Stimulated activated CD8-positive, alpha-beta memory T cell treated with anti-CD3 and anti-CD28 coated beads, Interleukin-7, amount 100 ng/mL, for 48 hours (primary cell): ENCODE measurements around the gene SPEG.
A peak's percentile ranks its signal among the peaks of the same experiment; 100 is the strongest.

ENCODE experiments used
- DNase-seq, 2 donors: peaks; one replicate each; pipeline ENCODE4 v3.0.0-alpha.2; 2020; ENCODE audit warnings: low read depth in 1 of 2; ENCODE audit errors: extremely low read depth in 1 of 2

The SPEG gene

DNA sequence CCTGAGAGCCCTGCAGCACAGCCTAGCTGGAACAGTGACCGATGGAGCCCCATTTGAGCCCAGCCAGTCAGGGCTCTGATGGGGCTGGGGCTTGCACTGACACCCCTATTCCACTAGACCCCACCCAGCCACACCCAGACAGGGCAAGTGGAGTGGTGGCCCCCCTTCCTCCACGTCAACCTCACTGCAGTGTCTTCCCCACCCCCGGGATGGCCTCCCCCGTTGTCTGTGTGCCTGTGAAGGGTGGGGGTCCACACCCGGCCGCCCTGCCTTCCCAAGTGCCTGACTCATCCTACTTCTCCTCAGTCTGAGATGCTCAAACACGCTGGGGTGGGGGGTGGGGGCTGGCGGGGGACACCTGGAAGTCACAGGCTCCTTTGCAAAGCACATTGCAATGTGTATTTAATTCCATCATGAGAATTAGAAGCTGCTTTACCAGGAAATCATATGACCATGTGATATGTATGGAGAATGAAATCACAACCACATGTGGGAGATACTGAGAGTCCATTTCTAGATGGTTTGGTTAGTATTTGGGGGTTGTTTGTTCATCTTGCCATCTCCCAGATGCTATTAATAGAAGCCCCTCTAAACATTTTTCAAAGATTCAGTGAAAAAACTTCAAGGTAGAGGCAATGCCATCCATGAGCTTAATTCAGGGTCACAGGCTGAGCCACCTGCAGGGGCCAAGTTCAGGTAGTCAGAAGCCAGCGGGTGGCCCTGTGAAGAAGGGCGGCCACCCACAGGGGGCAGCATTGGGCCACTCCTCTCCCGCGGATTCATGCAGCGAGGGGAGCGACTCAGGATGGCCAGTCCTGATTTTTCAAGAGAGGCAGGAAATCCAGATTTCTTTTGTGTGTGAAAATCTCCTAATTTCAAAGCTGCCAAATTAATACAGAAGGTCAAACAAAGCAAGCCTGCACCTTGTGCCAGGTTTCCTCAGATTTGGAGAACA, 41.3 kb downstream of the SPEG start:
- DNase-seq = peak; percentile 33 to 36

DNA sequence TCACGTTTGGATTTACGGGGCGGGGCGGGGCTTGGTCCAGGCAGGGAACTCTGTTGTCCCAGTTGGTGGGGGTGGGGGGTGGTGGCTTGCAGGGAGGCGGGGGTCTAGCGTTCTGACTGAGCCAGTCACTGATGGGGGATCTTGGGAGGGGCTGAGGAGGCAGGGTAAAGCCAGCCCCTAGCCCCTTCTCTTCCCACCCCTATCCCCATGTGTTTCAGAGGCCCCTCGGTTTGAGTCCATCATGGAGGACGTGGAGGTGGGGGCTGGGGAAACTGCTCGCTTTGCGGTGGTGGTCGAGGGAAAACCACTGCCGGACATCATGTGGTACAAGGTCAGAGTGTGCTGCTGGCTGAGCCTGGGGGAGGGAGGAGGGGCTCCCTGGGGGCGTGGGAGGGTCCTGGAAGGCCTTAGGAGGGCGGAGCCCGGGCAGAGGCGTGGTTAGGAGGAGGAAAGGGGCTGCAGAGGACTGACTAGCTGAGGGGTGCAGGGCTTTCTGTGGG, 42.1 kb downstream of the SPEG start:
- DNase-seq = no peak

- DNase-seq = no peak
Observed at GRCh38 chr2:219477179-219477578, 42.5 kb downstream of the SPEG start.

GRCh38 chr2:219477815-219478214, 43.2 kb downstream of the SPEG start:
- DNase-seq = no peak

- DNase-seq = no peak
Observed at GRCh38 chr2:219478916-219479315, 44.3 kb downstream of the SPEG start.

- no peak for DNase-seq
Observed at GRCh38 chr2:219480004-219480403, 45.4 kb downstream of the SPEG start.

DNA sequence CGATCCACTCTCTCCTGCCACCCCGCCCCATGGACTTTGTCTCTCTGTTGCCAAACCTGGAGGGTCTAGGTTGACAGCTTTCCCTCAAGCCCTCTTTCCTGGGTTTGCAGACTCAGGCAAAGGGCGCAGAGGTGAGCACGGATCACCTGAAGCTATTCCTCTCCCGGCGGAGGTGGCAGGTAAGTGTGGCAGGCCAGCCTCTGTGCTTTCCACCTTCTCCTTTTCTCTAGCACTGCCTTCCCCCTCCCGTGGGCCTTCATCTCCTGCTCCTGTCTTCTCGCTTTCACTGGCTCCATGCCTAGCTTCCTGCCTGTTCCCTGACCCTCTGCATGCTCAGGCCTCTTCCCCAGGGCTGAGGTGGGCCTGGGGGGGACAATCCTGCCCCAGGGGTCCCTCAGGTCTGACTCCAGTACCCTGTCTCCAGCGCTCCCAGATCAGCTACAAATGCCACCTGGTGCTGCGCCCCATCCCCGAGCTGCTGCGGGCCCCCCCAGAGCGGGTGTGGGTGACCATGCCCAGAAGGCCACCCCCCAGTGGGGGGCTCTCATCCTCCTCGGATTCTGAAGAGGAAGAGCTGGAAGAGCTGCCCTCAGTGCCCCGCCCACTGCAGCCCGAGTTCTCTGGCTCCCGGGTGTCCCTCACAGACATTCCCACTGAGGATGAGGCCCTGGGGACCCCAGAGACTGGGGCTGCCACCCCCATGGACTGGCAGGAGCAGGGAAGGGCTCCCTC, 48.2 kb downstream of the SPEG start:
- no peak for DNase-seq

DNA sequence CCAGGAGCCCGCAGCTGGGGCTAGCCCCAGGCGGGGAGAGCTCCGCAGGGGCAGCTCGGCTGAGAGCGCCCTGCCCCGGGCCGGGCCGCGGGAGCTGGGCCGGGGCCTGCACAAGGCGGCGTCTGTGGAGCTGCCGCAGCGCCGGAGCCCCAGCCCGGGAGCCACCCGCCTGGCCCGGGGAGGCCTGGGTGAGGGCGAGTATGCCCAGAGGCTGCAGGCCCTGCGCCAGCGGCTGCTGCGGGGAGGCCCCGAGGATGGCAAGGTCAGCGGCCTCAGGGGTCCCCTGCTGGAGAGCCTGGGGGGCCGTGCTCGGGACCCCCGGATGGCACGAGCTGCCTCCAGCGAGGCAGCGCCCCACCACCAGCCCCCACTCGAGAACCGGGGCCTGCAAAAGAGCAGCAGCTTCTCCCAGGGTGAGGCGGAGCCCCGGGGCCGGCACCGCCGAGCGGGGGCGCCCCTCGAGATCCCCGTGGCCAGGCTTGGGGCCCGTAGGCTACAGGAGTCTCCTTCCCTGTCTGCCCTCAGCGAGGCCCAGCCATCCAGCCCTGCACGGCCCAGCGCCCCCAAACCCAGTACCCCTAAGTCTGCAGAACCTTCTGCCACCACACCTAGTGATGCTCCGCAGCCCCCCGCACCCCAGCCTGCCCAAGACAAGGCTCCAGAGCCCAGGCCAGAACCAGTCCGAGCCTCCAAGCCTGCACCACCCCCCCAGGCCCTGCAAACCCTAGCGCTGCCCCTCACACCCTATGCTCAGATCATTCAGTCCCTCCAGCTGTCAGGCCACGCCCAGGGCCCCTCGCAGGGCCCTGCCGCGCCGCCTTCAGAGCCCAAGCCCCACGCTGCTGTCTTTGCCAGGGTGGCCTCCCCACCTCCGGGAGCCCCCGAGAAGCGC, 49.1 kb downstream of the SPEG start:
- DNase-seq = no peak

DNA sequence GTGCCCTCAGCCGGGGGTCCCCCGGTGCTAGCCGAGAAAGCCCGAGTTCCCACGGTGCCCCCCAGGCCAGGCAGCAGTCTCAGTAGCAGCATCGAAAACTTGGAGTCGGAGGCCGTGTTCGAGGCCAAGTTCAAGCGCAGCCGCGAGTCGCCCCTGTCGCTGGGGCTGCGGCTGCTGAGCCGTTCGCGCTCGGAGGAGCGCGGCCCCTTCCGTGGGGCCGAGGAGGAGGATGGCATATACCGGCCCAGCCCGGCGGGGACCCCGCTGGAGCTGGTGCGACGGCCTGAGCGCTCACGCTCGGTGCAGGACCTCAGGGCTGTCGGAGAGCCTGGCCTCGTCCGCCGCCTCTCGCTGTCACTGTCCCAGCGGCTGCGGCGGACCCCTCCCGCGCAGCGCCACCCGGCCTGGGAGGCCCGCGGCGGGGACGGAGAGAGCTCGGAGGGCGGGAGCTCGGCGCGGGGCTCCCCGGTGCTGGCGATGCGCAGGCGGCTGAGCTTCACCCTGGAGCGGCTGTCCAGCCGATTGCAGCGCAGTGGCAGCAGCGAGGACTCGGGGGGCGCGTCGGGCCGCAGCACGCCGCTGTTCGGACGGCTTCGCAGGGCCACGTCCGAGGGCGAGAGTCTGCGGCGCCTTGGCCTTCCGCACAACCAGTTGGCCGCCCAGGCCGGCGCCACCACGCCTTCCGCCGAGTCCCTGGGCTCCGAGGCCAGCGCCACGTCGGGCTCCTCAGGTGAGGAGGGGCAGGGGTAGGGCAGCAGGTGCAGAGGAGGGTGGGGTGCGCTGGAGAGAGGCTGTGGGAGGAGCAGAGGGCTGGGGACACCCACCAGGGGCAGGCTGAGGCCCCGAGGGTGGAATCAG, 49.9 kb downstream of the SPEG start:
- no peak for DNase-seq

DNA sequence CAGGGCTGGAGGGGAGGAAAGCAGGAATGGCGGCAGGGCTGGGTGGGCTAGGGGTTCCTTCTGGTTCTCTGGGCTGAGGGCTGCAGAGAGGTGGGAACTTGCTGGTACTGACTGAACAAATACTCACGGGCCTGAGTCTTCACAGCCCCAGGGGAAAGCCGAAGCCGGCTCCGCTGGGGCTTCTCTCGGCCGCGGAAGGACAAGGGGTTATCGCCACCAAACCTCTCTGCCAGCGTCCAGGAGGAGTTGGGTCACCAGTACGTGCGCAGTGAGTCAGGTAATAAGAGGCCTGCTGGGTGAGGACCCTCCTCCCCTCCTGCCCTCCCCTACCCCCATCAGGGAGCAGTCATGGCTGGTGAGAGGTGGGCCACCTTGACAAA, 50.5 kb downstream of the SPEG start:
- DNase-seq = no peak

GRCh38 chr2:219486380-219486959, 51.8 kb downstream of the SPEG start:
- no peak for DNase-seq

- DNase-seq = no peak
Observed at GRCh38 chr2:219488149-219488843, 53.7 kb downstream of the SPEG start.

- no peak for DNase-seq
Observed at GRCh38 chr2:219488844-219489194, 54.2 kb downstream of the SPEG start.

DNA sequence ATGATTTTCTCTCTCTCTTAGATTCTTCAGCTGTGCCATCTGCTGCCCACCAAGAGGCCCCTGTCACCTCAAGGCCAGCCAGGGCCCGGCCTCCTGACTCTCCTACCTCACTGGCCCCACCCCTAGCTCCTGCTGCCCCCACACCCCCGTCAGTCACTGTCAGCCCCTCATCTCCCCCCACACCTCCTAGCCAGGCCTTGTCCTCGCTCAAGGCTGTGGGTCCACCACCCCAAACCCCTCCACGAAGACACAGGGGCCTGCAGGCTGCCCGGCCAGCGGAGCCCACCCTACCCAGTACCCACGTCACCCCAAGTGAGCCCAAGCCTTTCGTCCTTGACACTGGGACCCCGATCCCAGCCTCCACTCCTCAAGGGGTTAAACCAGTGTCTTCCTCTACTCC, 54.7 kb downstream of the SPEG start:
- DNase-seq = no peak

- DNase-seq = no peak
Observed at GRCh38 chr2:219490186-219490585, 55.5 kb downstream of the SPEG start.

DNA sequence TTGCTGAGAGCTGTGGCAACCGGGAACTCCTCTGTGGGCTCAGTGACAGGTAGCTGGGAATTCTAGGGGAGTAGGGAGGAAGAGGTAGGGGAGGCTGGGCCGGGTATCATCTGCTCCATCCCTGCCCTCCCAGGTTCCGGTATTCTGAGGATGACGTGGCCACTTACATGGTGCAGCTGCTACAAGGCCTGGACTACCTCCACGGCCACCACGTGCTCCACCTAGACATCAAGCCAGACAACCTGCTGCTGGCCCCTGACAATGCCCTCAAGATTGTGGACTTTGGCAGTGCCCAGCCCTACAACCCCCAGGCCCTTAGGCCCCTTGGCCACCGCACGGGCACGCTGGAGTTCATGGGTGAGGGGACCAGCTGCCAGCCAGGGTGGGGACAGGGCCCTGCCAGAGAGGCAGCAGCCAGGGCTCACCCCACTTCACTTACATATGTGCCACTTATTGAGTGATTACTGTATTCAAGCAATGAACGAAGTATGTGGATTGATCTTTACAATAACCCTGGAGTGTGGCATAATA, 56.0 kb downstream of the SPEG start:
- no peak for DNase-seq

- DNase-seq = no peak
Observed at GRCh38 chr2:219491278-219491963, 56.8 kb downstream of the SPEG start.

GRCh38 chr2:219492575-219492974, 57.9 kb downstream of the SPEG start:
- DNase-seq = no peak
